ENCODE data around the gene NAALADL2.

GRCh38 chr3:175426805-175427204 lies 567.7 kb downstream of the NAALADL2 start:
- TF ChIP-seq POLR2A (IDR thresholded peaks at IDR 0.05; ENCODE audit: low read depth): no peak
- TF ChIP-seq, protein P1, sequence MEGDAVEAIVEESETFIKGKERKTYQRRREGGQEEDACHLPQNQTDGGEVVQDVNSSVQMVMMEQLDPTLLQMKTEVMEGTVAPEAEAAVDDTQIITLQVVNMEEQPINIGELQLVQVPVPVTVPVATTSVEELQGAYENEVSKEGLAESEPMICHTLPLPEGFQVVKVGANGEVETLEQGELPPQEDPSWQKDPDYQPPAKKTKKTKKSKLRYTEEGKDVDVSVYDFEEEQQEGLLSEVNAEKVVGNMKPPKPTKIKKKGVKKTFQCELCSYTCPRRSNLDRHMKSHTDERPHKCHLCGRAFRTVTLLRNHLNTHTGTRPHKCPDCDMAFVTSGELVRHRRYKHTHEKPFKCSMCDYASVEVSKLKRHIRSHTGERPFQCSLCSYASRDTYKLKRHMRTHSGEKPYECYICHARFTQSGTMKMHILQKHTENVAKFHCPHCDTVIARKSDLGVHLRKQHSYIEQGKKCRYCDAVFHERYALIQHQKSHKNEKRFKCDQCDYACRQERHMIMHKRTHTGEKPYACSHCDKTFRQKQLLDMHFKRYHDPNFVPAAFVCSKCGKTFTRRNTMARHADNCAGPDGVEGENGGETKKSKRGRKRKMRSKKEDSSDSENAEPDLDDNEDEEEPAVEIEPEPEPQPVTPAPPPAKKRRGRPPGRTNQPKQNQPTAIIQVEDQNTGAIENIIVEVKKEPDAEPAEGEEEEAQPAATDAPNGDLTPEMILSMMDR (IDR thresholded peaks at IDR 0.05): no peak
- no peak for TF ChIP-seq EP300 (IDR thresholded peaks at IDR 0.05)
